LoVo (cell line): ENCODE measurements around the gene MEF2B.

Source experiments
- DNase-seq: peaks from one replicate; pipeline ENCODE4 v3.0.0-alpha.2; 2016; ENCODE audit warnings: low spot score

The MEF2B gene

GRCh38 chr19:19098703-19099632 is 71.1 kb downstream of the MEF2B start:
- DNase-seq: no peak

- DNase-seq: no peak
Observed at GRCh38 chr19:19098084-19098702, 71.9 kb downstream of the MEF2B start.

- DNase-seq: peak; percentile 58
Observed at GRCh38 chr19:19096641-19097627, 73.1 kb downstream of the MEF2B start.

- DNase-seq: no peak
Observed at GRCh38 chr19:19095691-19096090, 74.4 kb downstream of the MEF2B start.
